HepG2 (cell line): Measurements from ENCODE around the gene SF3B6. TPM values are rescaled to one million over a fixed set of nuclear protein-coding genes. Genes with fewer than 3 reads are reported as not detected.

Source experiments
- ATAC-seq: fragments of 200-7000 bp; cut with Tn5 transposase; 3 replicates; pipeline ENCODE4 v1.9.1; 2020; ENCODE audit warnings: mild to moderate bottlenecking, moderate library complexity
- BruUV-seq: library from RNA; stranded (reverse); fragments of 400-500 nt; replicated peaks from 2 replicates; lab custom pipeline; 2021; lab: Mats Ljungman, UMichigan
- CTCF ChIA-PET: fragments of 300-600 bp; formaldehyde crosslinking; extraction: SDS; loops from one replicate; lab custom pipeline; 2021; ENCODE audit warnings: low total read pairs, inconsistent platforms, low intra/inter-chr PET ratio; lab: Yijun Ruan, JAX
- POLR2A ChIA-PET: fragments of 350-600 bp; sonication (Branson Sonifier 250); formaldehyde crosslinking; loops from one replicate; lab custom pipeline; 2020; ENCODE audit warnings: antibody characterized with exemption, inconsistent platforms; lab: Yijun Ruan, JAX
- DNase-seq: peaks from one replicate; pipeline ENCODE4 v3.0.0-alpha.2; 2015; ENCODE audit warnings: low spot score
- FAIRE-seq: peaks from 3 replicates; lab custom pipeline; 2011; peaks lifted over from hg19 to GRCh38; lab: Jason Lieb, UNC
- H2AFZ ChIP-seq: one replicate; pipeline ENCODE4 v1.6.1; 2011; ENCODE audit warnings: low read length, inconsistent platforms
- H3K27ac ChIP-seq: fragments of 300-600 bp; 3 replicates; pipeline ENCODE4 v1.8.0; 2011; ENCODE audit warnings: mixed run types, mild to moderate bottlenecking, mixed read lengths, low read length, inconsistent platforms; ENCODE audit not compliant: insufficient read depth; ENCODE audit errors: extremely low read length
- H3K27me3 ChIP-seq, 2 experiments: fragments of 200-600 bp in 1 of 2; 2 replicates in 1 of 2; 3 replicates in 1 of 2; pipeline versions ENCODE4 v1.6.0 to v1.8.0; 2011; ENCODE audit warnings: low read length in 2 of 2, mild to moderate bottlenecking in 2 of 2, moderate library complexity in 2 of 2, inconsistent platforms in 1 of 2; ENCODE audit not compliant: insufficient read depth in 2 of 2, control insufficient read depth in 1 of 2
- H3K36me3 ChIP-seq, 2 experiments: fragments of 200-600 bp in 1 of 2; replicated peaks in 1 of 2; 2 replicates in 1 of 2; 3 replicates in 1 of 2; pipeline versions ENCODE4 v1.5.1 to v1.8.0; 2011; ENCODE audit warnings: low read length in 2 of 2, inconsistent platforms in 1 of 2; ENCODE audit not compliant: insufficient read depth in 2 of 2, control insufficient read depth in 1 of 2
- H3K4me1 ChIP-seq: 2 replicates; pipeline ENCODE4 v1.5.1; 2012; ENCODE audit warnings: low read length, inconsistent platforms; ENCODE audit not compliant: insufficient read depth
- H3K4me2 ChIP-seq: 2 replicates; pipeline ENCODE4 v1.6.0; 2011; ENCODE audit warnings: low read depth, low read length, inconsistent platforms
- H3K4me3 ChIP-seq, 3 experiments: fragments of 200-600 bp in 1 of 3; sonication (generic), shearing (Covaris generic) in 1 of 3; replicated peaks in 1 of 3; 2 replicates each; pipeline ENCODE4 v1.5.1; 2011 to 2016; ENCODE audit warnings: low read length in 3 of 3, inconsistent platforms in 2 of 3, low read depth in 2 of 3, mild to moderate bottlenecking in 2 of 3, control low read depth in 1 of 3, mixed read lengths in 1 of 3; ENCODE audit not compliant: insufficient read depth in 1 of 3
- H3K79me2 ChIP-seq: one replicate; pipeline ENCODE4 v1.6.1; 2011; ENCODE audit warnings: low read length, inconsistent platforms; ENCODE audit not compliant: insufficient read depth
- H3K9ac ChIP-seq: 2 replicates; pipeline ENCODE4 v1.6.0; 2011; ENCODE audit warnings: mild to moderate bottlenecking, low read depth, low read length, inconsistent platforms; ENCODE audit not compliant: insufficient read depth
- H3K9me3 ChIP-seq: 2 replicates; pipeline ENCODE4 v1.5.1; 2012; ENCODE audit warnings: mild to moderate bottlenecking, low read length
- H4K20me1 ChIP-seq: 2 replicates; pipeline ENCODE4 v1.6.0; 2011; ENCODE audit warnings: inconsistent platforms, mild to moderate bottlenecking, low read length, moderate library complexity; ENCODE audit not compliant: insufficient read depth
- CCAR2 ChIP-seq: fragments of 200-400 bp; formaldehyde crosslinking; optimal IDR thresholded peaks from 2 replicates; pipeline ENCODE3; 2018; ENCODE audit warnings: low read depth, mild to moderate bottlenecking, low read length, moderate library complexity
- ELF3 ChIP-seq: IDR thresholded peaks from 2 replicates; pipeline ENCODE4 v1.6.1; 2016; ENCODE audit warnings: missing genetic modification reagents, missing compliant biosample characterization
- ETV6 ChIP-seq: sonication (generic); formaldehyde crosslinking; conservative IDR thresholded peaks from 2 replicates; pipeline ENCODE4 v1.4.0; 2020; ENCODE audit warnings: missing genetic modification reagents
- FOXA3 ChIP-seq: IDR thresholded peaks from 2 replicates; pipeline ENCODE4 v1.6.1; 2016; ENCODE audit warnings: missing genetic modification reagents, missing compliant biosample characterization
- FOXC1 ChIP-seq: sonication (generic); formaldehyde crosslinking; IDR thresholded peaks from 2 replicates; pipeline ENCODE4 v1.8.0; 2022; ENCODE audit warnings: mild to moderate bottlenecking, missing genetic modification reagents, borderline replicate concordance
- JARID2 ChIP-seq: sonication (generic); formaldehyde crosslinking; IDR thresholded peaks from 2 replicates; pipeline ENCODE4 v1.8.1; 2023; ENCODE audit warnings: missing genetic modification reagents, inconsistent platforms; ENCODE audit not compliant: insufficient replicate concordance
- MEIS1 ChIP-seq: sonication (generic); formaldehyde crosslinking; IDR thresholded peaks from 2 replicates; pipeline ENCODE4 v1.9.0; 2021; ENCODE audit warnings: mild to moderate bottlenecking, missing genetic modification reagents, moderate library complexity, borderline replicate concordance
- MXD3 ChIP-seq: IDR thresholded peaks from 2 replicates; pipeline ENCODE4 v1.6.1; 2016; ENCODE audit warnings: mild to moderate bottlenecking, missing biosample characterization, missing genetic modification reagents
- MYC ChIP-seq: sonication (generic); formaldehyde crosslinking; IDR thresholded peaks from 2 replicates; pipeline ENCODE4 v1.9.0; 2021; ENCODE audit warnings: missing genetic modification reagents, borderline replicate concordance
- NCOA2 ChIP-seq: sonication (generic); formaldehyde crosslinking; IDR thresholded peaks from 2 replicates; pipeline ENCODE4 v1.8.0; 2022; ENCODE audit warnings: inconsistent platforms
- ONECUT2 ChIP-seq: sonication (generic); formaldehyde crosslinking; IDR thresholded peaks from 2 replicates; pipeline ENCODE4 v1.4.0; 2020; ENCODE audit warnings: missing genetic modification reagents
- RBM22 ChIP-seq: fragments of 200-400 bp; formaldehyde crosslinking; optimal IDR thresholded peaks from 2 replicates; pipeline ENCODE3; 2017; ENCODE audit warnings: mild to moderate bottlenecking, low read length, moderate library complexity
- TEAD3 ChIP-seq: optimal IDR thresholded peaks from 2 replicates; pipeline ENCODE3; 2016; ENCODE audit warnings: borderline replicate concordance
- UBTF ChIP-seq: sonication (generic); formaldehyde crosslinking; IDR thresholded peaks from 2 replicates; pipeline ENCODE4 v1.4.0; 2020; ENCODE audit warnings: mild to moderate bottlenecking, missing genetic modification reagents
- ZNF367 ChIP-seq: sonication (generic); formaldehyde crosslinking; IDR thresholded peaks from 2 replicates; pipeline ENCODE4 v1.4.0; 2020; ENCODE audit warnings: missing genetic modification reagents, borderline replicate concordance
- ZNF451 ChIP-seq: sonication (generic); formaldehyde crosslinking; IDR thresholded peaks from 2 replicates; pipeline ENCODE4 v1.5.0; 2020; ENCODE audit warnings: mild to moderate bottlenecking, missing genetic modification reagents
- ZNF644 ChIP-seq: IDR thresholded peaks from 2 replicates; pipeline ENCODE4 v1.6.1; 2016; ENCODE audit warnings: low read depth
- ZNF710 ChIP-seq: sonication (generic); formaldehyde crosslinking; IDR thresholded peaks from 2 replicates; pipeline ENCODE4 v1.5.0; 2020; ENCODE audit warnings: mild to moderate bottlenecking, missing genetic modification reagents, borderline replicate concordance
- ZNF792 ChIP-seq: IDR thresholded peaks from 2 replicates; pipeline ENCODE4 v1.6.1; 2016
- WGBS: methylation state at CpG from one replicate; pipeline ENCODE4 v1.1.6; 2017; ENCODE audit warnings: low lambda C conversion rate; 5-methylcytosine and 5-hydroxymethylcytosine counted together
- in situ Hi-C: cut with HindIII; loops from 2 replicates; pipeline ENCODE4 v1.10.0; 2017; ENCODE audit warnings: low pct_unique_long_range_greater_than_20kb; ENCODE audit not compliant: extremely low pct_ligation_motif_present
- intact Hi-C: fragments of 100-400 bp; cut with micrococcal nuclease; formaldehyde crosslinking; loops from one replicate; pipeline ENCODE4 v1.10.0; 2022; ENCODE audit not compliant: unreplicated experiment
- polyA plus RNA-seq, 8 experiments: library from polyadenylated mRNA; depleted of rRNA in 3 of 8; stranded (reverse) in 7 of 8; unstranded in 1 of 8; fragments of >200 nt; fragmentation: Illumina TruSeq in 4 of 8; extraction: Trizol in 4 of 8; gene quantifications; 2 replicates each; pipeline versions ENCODE4 v1.2.1 to v1.2.3, GENCODE V29; 2011 to 2016; ENCODE audit warnings: low read depth in 4 of 8, missing spikeins in 1 of 8, mixed read lengths in 1 of 8; ENCODE audit not compliant: insufficient read depth in 1 of 8
- total RNA-seq, 5 experiments: library from RNA; depleted of rRNA; stranded (reverse); fragments of >200 nt; fragmentation: Illumina TruSeq; extraction: Trizol; gene quantifications; 2 replicates each; pipeline ENCODE4 v1.2.3, GENCODE V29; 2016; ENCODE audit warnings: low read depth in 1 of 5

The SF3B6 gene
- total and polyA plus RNA-seq, 2 of the 13 experiments (the other 11 are each of a cell fraction or from before 2014, with no cell fraction given): 177 to 182 TPM

GRCh38 chr2:24083567-24084385 is 7.7 kb upstream of the SF3B6 start:
- Histone ChIP-seq H3K4me3 (peak overlapping the region; percentile 67 to 84 (median 74)), H3K4me2 (peak overlapping the region; percentile 91), H2AFZ (peak overlapping the region; percentile 69), H3K27ac (peak overlapping the region; percentile 89), H3K36me3 (peaks cover 5 to 9% of the 10 kb centered on the region in 2 experiments; a peak in 3 of 5 replicates), H4K20me1 (no peaks in the 10 kb centered on the region), H3K4me1 (peaks cover 22% of the 10 kb centered on the region), H3K9ac (peak overlapping the region; percentile 79), H3K27me3 (no peaks in the 10 kb centered on the region; a peak in 1 of 5 replicates), H3K9me3 (no peaks in the 10 kb centered on the region), H3K79me2 (no peaks in the 10 kb centered on the region)
- WGBS: under 1% methylated on average over 21 of the region's 30 CpGs
- DNase-seq (peak; percentile 98), ATAC-seq (peak; percentile 92), FAIRE-seq (peak; percentile 97)
- ChIA-PET CTCF (interaction anchor here (0.6 to 3.5 kb wide), 6 partner anchors 40 to 157 kb away, joined by 4 to 71 read pairs (median 8); partner anchors contain the start of gene ATAD2B), POLR2A (interaction anchor here (0.6 to 3.4 kb wide), 43 partner anchors 7 to 630 kb away, joined by 3 to 99 read pairs (median 5); partner anchors contain the start of genes ATAD2B, FAM228B, ITSN2 and PFN4)
- in situ Hi-C loops (loop anchor here (10.0 kb wide), 1 partner anchor 81 kb away; no protein-coding TSS in a partner anchor), intact Hi-C loops (loop anchor here (1.0 to 5.0 kb wide), 6 partner anchors 36 to 261 kb away; partner anchors contain the start of genes ATAD2B, FAM228B, PFN4 and WDCP)
- BruUV-seq: TSS peak; percentile 62
- TF ChIP-seq FOXC1 (CRISPR knock-in tag): no peak
- TF ChIP-seq MXD3 (CRISPR knock-in tag): peak; percentile 73; the same call in 1 of the 2 replicates
- TF ChIP-seq MYC (CRISPR knock-in tag): peak; percentile 93
- TF ChIP-seq NCOA2 (CRISPR knock-in tag): peak; percentile 34; the same call in 1 of the 2 replicates
- no peak for TF ChIP-seq MEIS1 (CRISPR knock-in tag)
- no peak for TF ChIP-seq ZNF367
- no peak for TF ChIP-seq CCAR2
- TF ChIP-seq UBTF (CRISPR knock-in tag): no peak; the same call in 1 of the 2 replicates
- peak; percentile 62; the same call in 1 of the 2 replicates for TF ChIP-seq ELF3
- TF ChIP-seq RBM22: peak; percentile 26
- peak; percentile 61 for TF ChIP-seq TEAD3 (CRISPR knock-in tag)
- TF ChIP-seq JARID2: no peak
- TF ChIP-seq FOXA3: no peak; the same call in 1 of the 2 replicates
- TF ChIP-seq ZNF792 (CRISPR knock-in tag): peak; percentile 85
- TF ChIP-seq ETV6 (CRISPR knock-in tag): peak; percentile 58
- TF ChIP-seq ZNF710: no peak
- no peak for TF ChIP-seq ZNF644 (CRISPR knock-in tag)
- TF ChIP-seq ZNF451: no peak
- TF ChIP-seq ONECUT2 (CRISPR knock-in tag): no peak
